NCI-H446 treated with DMSO at 0.1 percent for 48 hours (cell line): ENCODE results near the gene CXCL6.

Source experiments
- DNase-seq: peaks from one replicate; lab custom pipeline; 2025; lab: John Stamatoyannopoulos, UW

CXCL6 gene

DNA sequence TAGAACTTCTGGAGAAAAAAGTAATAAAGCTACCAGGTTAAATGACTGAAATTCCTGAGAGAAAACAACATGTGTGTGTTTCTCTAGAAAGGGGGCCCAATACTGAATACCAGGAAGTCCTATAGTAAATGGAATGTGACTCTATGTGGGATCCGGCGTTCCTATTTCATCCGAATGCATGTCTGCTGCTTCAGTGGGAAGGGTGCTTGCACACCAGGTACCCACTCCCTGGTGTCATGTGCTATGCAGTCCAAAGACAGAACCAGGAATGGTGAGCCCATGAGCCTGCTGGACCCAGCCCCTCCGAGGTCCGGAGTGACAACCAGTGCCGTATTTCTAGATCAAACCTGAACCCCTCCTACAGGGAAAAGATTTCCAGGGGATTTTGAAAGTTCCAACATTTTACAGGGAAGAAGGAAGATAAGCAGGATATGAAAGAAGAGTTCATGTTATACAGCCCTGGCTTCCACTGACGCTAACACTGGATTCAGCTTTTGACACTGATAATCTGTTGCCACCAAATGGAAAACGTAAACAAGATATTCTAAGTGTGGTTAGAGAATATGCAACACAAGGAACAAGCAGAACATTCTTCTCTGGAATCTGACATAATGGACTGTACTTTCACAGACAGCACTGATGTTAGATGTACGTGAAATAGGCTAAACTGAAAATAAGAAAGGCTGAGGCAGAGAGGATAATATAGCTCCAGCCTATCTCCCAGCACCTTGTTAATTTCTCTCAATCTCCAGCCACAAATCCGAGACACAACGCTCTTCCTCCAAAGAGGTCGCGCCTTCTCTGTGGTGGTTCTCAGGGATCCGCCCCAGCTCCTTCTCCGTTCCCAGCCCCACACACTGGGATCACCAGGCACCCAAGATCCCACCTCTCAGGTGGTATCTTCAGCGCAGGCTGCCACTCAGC lies 32.0 kb downstream of the CXCL6 start:
- DNase-seq = no peak

DNA sequence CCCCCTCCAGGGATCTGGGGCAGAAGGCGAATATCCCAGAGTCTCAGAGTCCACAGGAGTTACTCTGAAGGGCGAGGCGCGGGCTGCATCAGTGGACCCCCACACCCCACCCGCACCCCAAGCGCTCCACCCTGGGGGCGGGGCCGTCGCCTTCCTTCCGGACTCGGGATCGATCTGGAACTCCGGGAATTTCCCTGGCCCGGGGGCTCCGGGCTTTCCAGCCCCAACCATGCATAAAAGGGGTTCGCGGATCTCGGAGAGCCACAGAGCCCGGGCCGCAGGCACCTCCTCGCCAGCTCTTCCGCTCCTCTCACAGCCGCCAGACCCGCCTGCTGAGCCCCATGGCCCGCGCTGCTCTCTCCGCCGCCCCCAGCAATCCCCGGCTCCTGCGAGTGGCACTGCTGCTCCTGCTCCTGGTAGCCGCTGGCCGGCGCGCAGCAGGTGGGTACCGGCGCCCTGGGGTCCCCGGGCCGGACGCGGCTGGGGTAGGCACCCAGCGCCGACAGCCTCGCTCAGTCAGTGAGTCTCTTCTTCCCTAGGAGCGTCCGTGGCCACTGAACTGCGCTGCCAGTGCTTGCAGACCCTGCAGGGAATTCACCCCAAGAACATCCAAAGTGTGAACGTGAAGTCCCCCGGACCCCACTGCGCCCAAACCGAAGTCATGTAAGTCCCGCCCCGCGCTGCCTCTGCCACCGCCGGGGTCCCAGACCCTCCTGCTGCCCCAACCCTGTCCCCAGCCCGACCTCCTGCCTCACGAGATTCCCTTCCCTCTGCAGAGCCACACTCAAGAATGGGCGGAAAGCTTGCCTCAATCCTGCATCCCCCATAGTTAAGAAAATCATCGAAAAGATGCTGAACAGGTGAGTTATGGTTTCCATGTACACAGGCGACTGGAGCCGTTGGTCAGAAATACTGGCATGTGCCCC lies 32.9 kb downstream of the CXCL6 start, which contains the start of gene CXCL1:
Gene CXCL1, plus strand, starts transcription at position 264 of the 926 bp plus-strand sequence. Its CDS starts 78 bp downstream, at position 342.
- no peak for DNase-seq

GRCh38 chr4:73870260-73870659 lies 33.8 kb downstream of the CXCL6 start:
- no peak for DNase-seq

GRCh38 chr4:73870768-73871167 lies 34.3 kb downstream of the CXCL6 start:
- DNase-seq = no peak

DNA sequence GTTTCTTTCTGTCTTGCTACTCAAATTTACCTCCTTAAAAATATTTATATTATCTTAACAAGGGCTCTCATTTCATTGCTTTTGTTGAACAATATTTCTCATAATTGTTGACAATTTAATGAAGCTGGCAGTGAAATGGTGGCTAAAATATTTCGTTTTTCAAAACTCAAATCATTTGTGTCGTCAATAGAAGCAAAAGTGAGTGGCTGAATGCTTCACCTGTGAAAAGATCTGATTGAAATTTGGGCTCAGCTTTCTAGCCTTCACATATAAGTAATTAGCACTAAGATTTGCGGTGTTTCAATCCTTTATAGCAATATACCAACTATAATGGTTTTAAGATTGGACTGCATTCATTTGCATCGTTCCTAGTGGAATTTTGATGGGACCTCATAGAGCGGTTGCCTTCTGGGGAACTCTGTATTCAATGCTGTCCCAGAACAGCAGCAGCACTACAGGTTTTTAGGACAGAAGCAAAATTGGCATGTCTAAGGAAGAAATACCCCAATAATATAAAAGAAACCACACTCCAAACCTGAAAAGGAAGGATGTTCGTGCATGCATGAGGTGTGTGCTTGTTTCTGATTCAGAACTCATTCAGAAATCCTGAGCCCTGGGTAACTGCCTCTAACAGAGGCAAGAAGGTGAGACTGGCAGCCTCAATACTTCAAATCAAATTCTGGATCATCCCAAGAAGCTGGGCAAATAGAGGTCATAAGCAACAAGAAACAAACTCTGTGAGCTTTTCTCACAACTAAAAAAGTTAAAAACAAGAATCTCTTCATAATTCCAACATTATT lies 35.2 kb downstream of the CXCL6 start:
- DNase-seq = no peak

DNA sequence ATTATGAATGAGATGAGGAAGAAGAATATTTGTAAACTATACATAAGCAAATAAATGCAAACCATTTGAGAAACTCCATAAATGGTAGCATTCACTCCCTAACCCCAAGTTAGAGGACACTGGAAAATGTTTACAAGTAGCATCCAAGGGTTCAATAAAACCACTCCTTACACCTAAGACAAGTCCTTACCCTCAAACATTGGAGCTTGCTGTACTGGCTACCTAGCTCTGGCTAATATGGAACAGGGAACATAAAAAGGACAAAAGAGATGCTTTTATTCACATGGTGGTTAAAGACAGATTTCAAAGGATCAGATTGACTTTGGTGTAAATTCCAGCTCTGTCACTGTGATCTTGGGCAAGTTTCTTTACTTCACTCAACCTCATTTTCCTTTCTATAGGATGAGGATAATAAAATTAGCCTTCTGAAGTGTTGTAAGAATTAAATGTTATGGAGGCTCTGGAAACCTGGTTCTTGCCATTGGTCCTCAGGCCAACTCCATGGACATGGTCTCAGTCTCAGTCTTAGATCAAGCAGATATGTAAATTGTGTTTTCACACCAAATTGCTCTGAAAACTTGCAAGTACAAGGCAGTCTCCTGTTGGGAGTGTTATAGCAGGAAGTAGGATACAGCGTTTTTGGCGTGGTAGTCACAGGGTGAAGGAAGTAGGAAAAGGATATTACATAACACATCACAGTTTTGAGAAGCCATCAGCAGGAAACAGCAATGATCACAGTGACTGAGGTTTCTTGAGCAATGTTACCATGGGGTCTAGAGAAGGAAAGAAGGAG lies 36.0 kb downstream of the CXCL6 start:
- no peak for DNase-seq

DNA sequence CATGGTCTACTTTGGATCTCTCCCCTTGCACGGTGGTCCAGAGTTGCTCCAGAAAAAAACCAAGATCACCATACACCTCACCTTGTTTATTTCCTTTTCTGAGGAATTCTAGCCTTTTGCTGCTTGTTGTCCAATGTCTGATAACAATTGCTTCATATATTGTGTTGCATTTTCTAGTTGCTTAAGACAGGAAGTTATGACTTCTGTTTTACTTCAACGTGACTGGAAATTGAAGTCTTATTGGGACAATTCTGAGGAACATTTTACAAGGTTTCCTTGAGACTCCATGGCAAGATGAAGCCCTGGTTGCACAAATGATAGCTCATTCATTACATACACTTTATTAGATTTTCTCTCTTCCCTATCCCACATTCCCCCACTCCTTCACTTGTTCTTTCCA lies 37.9 kb downstream of the CXCL6 start:
- no peak for DNase-seq

- no peak for DNase-seq
Measured at GRCh38 chr4:73875401-73875800, 38.9 kb downstream of the CXCL6 start.

GRCh38 chr4:73883306-73883705 lies 46.8 kb downstream of the CXCL6 start:
- DNase-seq = no peak

DNA sequence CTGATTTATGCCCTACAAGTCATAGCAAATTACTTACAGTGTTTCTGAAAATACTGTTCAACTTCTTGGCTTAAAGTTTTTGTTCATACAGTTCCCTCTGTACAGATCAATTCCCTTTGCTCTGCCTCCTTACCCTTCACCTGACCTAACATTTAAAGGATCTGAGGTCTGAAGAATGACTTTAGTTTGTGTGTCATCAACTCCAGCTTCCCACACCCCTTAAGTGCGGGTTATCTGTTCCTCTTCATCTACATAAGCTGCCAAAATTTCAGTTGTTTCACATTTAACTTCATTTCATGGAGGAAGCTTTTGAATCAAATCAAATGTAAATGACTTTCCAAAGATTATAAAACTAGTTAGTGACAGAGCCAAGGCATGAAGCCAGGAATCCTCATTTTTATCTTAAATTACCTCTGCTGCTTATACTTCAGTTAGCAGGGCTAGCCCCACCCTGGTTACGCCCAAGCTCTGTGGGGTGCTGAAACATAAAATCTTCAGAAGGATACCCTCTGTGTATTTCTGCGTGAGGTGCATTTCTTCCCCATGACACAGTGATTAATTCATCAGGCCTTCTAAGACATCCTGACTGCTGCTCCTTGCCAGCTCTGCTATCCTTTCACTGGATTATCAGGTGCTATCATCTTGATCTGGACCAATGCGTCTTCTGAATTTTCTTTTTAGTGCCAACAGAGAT lies 49.2 kb downstream of the CXCL6 start:
- DNase-seq = no peak
